WERI-Rb-1 (cell line): ENCODE measurements around the gene ESYT2.
A peak's percentile ranks its signal among the peaks of the same experiment; 100 is the strongest.

Source experiments
- DNase-seq: peaks from one replicate; pipeline ENCODE4 v3.0.0-alpha.2; 2020
- H3K27ac ChIP-seq: fragments of 250-450 bp; sonication (Bioruptor Pico); 2 replicates; pipeline ENCODE4 v1.5.1; 2020; ENCODE audit warnings: mild to moderate bottlenecking, moderate library complexity
- H3K27me3 ChIP-seq: fragments of 250-450 bp; sonication (Bioruptor Pico); 2 replicates; pipeline ENCODE4 v1.5.1; 2021; ENCODE audit warnings: mild to moderate bottlenecking, low read depth, moderate library complexity; ENCODE audit not compliant: insufficient read depth, severe bottlenecking
- H3K36me3 ChIP-seq: fragments of 250-450 bp; sonication (Bioruptor Pico); 2 replicates; pipeline ENCODE4 v1.5.1; 2020; ENCODE audit warnings: mild to moderate bottlenecking, moderate library complexity
- H3K4me3 ChIP-seq: 2 replicates; pipeline ENCODE4 v1.5.1; 2011; ENCODE audit warnings: low read depth, mild to moderate bottlenecking, control low read depth, low read length
- H3K9me3 ChIP-seq: fragments of 250-450 bp; sonication (Bioruptor Pico); 2 replicates; pipeline ENCODE4 v1.5.1; 2021; ENCODE audit warnings: mild to moderate bottlenecking, moderate library complexity; ENCODE audit not compliant: severe bottlenecking
- CTCF ChIP-seq: IDR thresholded peaks from 2 replicates; pipeline ENCODE4 v1.5.1; 2011; ENCODE audit warnings: low read depth, mild to moderate bottlenecking, control low read depth, inconsistent platforms, low read length

ESYT2 gene

GRCh38 chr7:158830211-158830723 is 958 bp upstream of the ESYT2 start:
- no peak for TF ChIP-seq CTCF
- H3K9me3 ChIP-seq, result no peaks in the 10 kb centered on the region
- H3K4me3 ChIP-seq, result peak overlapping the region; percentile 51
- H3K36me3 ChIP-seq, result no peaks in the 10 kb centered on the region
- no peak for DNase-seq
- peak overlapping the region; percentile 91; the same call in 1 of the 2 replicates for H3K27ac ChIP-seq
- no peaks in the 10 kb centered on the region for H3K27me3 ChIP-seq

GRCh38 chr7:158829021-158829341 is 328 bp downstream of the ESYT2 start:
- no peak for TF ChIP-seq CTCF
- Histone ChIP-seq H3K9me3 (no peaks in the 10 kb centered on the region), H3K36me3 (no peaks in the 10 kb centered on the region), H3K27ac (peak overlapping the region; percentile 76), H3K4me3 (peak overlapping the region; percentile 90), H3K27me3 (no peaks in the 10 kb centered on the region)
- DNase-seq, result peak; percentile 68

- peak; percentile 48 for DNase-seq
- Histone ChIP-seq H3K4me3 (peak overlapping the region; percentile 90), H3K27ac (peak overlapping the region; percentile 76), H3K9me3 (no peaks in the 10 kb centered on the region), H3K27me3 (no peaks in the 10 kb centered on the region), H3K36me3 (no peaks in the 10 kb centered on the region)
- no peak for TF ChIP-seq CTCF
Measured at GRCh38 chr7:158828133-158829020, 932 bp downstream of the ESYT2 start.

- H3K4me3 ChIP-seq, result peak overlapping the region; percentile 90
- no peak overlapping the region for H3K27ac ChIP-seq
- TF ChIP-seq CTCF, result no peak
- H3K27me3 ChIP-seq, result no peaks in the 10 kb centered on the region
- H3K9me3 ChIP-seq, result no peaks in the 10 kb centered on the region
- DNase-seq, result no peak
- no peaks in the 10 kb centered on the region for H3K36me3 ChIP-seq
Measured at GRCh38 chr7:158827411-158828132, 1.7 kb downstream of the ESYT2 start.

GRCh38 chr7:158825628-158826289 is 3.5 kb downstream of the ESYT2 start:
- H3K4me3 ChIP-seq, result no peak overlapping the region
- no peak overlapping the region for H3K27ac ChIP-seq
- no peaks in the 10 kb centered on the region for H3K9me3 ChIP-seq

More at GRCh38 chr7:158825628-158826289, 3.5 kb downstream of the ESYT2 start:
- no peak for DNase-seq
- Histone ChIP-seq H3K36me3 (no peaks in the 10 kb centered on the region), H3K27me3 (no peaks in the 10 kb centered on the region)
- TF ChIP-seq CTCF, result no peak
